ENCODE measurements around the gene ELP5. TPM values are rescaled to one million over a fixed set of nuclear protein-coding genes. Genes with fewer than 3 reads are reported as not detected.

The ELP5 gene
- total and polyA plus RNA-seq, 2 of the 4 experiments (the other 2 are of a cell fraction) = 39.3 to 46.6 TPM

GRCh38 chr17:7296189-7296861 lies 44.3 kb downstream of the ELP5 start (continued):
- peak; percentile 66; the same call in 1 of the 2 replicates for TF ChIP-seq MAZ (IDR thresholded peaks at IDR 0.05; ENCODE audit: borderline replicate concordance, low read depth, low read length)

GRCh38 chr17:7304179-7304578 lies 52.2 kb downstream of the ELP5 start:
- TF ChIP-seq MXI1 (IDR thresholded peaks at IDR 0.05; ENCODE audit: borderline replicate concordance, low read depth, low read length) = no peak
- no peak for TF ChIP-seq BHLHE40 (IDR thresholded peaks at IDR 0.05; ENCODE audit: low read depth, low read length)
- TF ChIP-seq CEBPB (IDR thresholded peaks at IDR 0.05; ENCODE audit: low read depth, low read length) = no peak
- TF ChIP-seq CTCF (conservative IDR thresholded peaks at IDR 0.05; ENCODE audit: low read depth, low read length) = no peak
- TF ChIP-seq RFX5 (IDR thresholded peaks at IDR 0.05; ENCODE audit: low read depth, low read length) = no peak
- TF ChIP-seq USF2 (IDR thresholded peaks at IDR 0.05; ENCODE audit: low read depth, low read length) = no peak
- no peak for TF ChIP-seq RCOR1 (IDR thresholded peaks at IDR 0.05; ENCODE audit: insufficient replicate concordance, low read length)
- no peak for TF ChIP-seq NFE2L2 (IDR thresholded peaks at IDR 0.05; ENCODE audit: low read depth, low read length)
- TF ChIP-seq RAD21 (IDR thresholded peaks at IDR 0.05; ENCODE audit: low read length) = no peak
- TF ChIP-seq SMC3 (IDR thresholded peaks at IDR 0.05; ENCODE audit: low read depth, low read length) = no peak
- H2AK9ac ChIP-seq (replicated peaks; ENCODE audit: low read depth, low read length, poor library complexity) = no peak overlapping the region
- no peak overlapping the region for H3K23ac ChIP-seq (ENCODE audit: low read depth, low read length)
- no peak overlapping the region for H4K8ac ChIP-seq (ENCODE audit: low read depth in 2 of 2, low read length in 2 of 2)
- no peak overlapping the region for H2BK5ac ChIP-seq (ENCODE audit: low read depth, low read length, poor library complexity, severe bottlenecking)
- H3K4ac ChIP-seq (ENCODE audit: low read depth, low read length) = no peak overlapping the region
- H3K56ac ChIP-seq (ENCODE audit: extremely low read depth, insufficient read depth, low read length) = no peak overlapping the region
- H3K9me3 ChIP-seq (ENCODE audit: control insufficient read depth, insufficient read depth, low read length) = no peaks in the 10 kb centered on the region
- intact Hi-C loops (cut with micrococcal nuclease) (no loop called here), dilution Hi-C loops (cut with HindIII; ENCODE audit: low sequenced_read_pairs, unreplicated experiment) (no loop called here), in situ Hi-C loops (cut with MboI; ENCODE audit: low sequenced_read_pairs) (loop anchor here (10.0 kb wide), 1 partner anchor 259 kb away; the partner anchor contains the start of gene SLC16A11)
- no peak overlapping the region for H3K4me3 ChIP-seq (ENCODE audit: insufficient read depth, low read depth, low read length)
- no CpG with 5 or more reads among the region's 7 CpGs for WGBS, 2 experiments (ENCODE audit: extremely low coverage in 2 of 2, insufficient read length in 1 of 2)
- POLR2A ChIA-PET (ENCODE audit: unreplicated experiment) = no interaction called here
- H4K5ac ChIP-seq (ENCODE audit: low read depth, low read length) = no peak overlapping the region
- no peak overlapping the region for H3K9ac ChIP-seq (ENCODE audit: low read depth, low read length)
- H3K36me3 ChIP-seq (ENCODE audit: control insufficient read depth, insufficient read depth, low read length) = no peaks in the 10 kb centered on the region
- no peak overlapping the region for H2BK120ac ChIP-seq (ENCODE audit: low read depth, low read length)
- H3K27ac ChIP-seq (ENCODE audit: insufficient read depth, low read length) = no peak overlapping the region
- DNase-seq = no peak
- H3K79me1 ChIP-seq (ENCODE audit: low read depth in 1 of 2, low read length in 2 of 2) = peaks cover 0 to 9% of the 10 kb centered on the region in 2 experiments; a peak in 2 of 4 replicates
- no peak overlapping the region for H3K14ac ChIP-seq (replicated peaks; ENCODE audit: low read depth, low read length)
- CTCF ChIA-PET = no interaction called here
- H4K91ac ChIP-seq (ENCODE audit: insufficient read depth, low read depth, low read length) = no peak overlapping the region
- no peak overlapping the region for H3K4me2 ChIP-seq (ENCODE audit: low read depth, low read length)
- ATAC-seq (ENCODE audit: low read depth) = no peak
- H3K18ac ChIP-seq (ENCODE audit: low read depth, low read length) = no peak overlapping the region
- no peaks in the 10 kb centered on the region for H3K9me1 ChIP-seq (ENCODE audit: insufficient read depth, low read length)
- no TSS peak for BruUV-seq (replicated peaks)
- peaks cover 10% of the 10 kb centered on the region for H4K20me1 ChIP-seq (ENCODE audit: insufficient read depth, low read length)
- no peaks in the 10 kb centered on the region for H3K4me1 ChIP-seq (ENCODE audit: control insufficient read depth, insufficient read depth, low read length)
- H2BK20ac ChIP-seq (ENCODE audit: low read depth, low read length) = no peak overlapping the region
- H2AFZ ChIP-seq (replicated peaks; ENCODE audit: low read length, poor library complexity) = no peak overlapping the region
- peaks cover 3% of the 10 kb centered on the region; the same call in 1 of the 2 replicates for H3K27me3 ChIP-seq (ENCODE audit: control insufficient read depth, insufficient read depth, low read length)
- no peak overlapping the region for H2AK5ac ChIP-seq (ENCODE audit: low read depth, low read length)
- no peak overlapping the region for H2BK15ac ChIP-seq (ENCODE audit: low read depth, low read length)
